ENCODE data around the gene ATP2A1.

ATP2A1 gene

DNA sequence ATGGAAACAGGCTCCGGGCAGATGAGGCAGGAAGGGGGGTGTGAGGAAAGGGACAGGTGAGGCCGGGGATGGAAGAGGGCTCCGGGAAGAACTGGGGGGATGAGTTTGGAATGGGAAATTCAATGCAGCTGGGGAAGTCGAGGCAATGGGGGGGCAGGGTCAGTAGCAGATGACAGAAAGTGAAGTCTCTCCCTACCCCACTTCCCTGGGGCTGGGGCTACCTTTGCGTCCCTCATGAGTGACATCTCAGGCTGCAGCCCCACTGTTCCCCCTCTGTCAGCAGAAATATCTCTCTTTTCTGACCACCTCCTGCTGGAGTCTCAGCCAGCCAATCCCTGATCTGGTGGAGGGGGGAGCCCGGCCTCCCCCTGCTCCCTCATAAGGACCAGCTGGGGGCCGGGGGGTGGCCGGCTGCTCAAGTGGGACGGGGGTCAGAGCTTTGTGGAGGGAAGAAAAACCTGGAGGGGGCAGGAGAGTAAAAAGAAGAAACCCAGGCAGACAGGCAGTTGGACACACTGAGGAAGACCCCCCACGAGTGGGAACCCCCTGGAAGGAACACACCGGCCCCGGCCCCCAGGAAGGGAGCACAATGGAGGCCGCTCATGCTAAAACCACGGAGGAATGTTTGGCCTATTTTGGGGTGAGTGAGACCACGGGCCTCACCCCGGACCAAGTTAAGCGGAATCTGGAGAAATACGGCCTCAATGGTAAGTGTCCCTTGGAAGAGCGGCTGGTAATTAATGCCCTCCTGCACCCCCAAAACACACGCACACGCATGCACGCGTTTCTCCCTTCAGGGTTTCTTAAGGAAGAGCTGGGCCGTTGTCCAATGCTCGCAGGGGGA is at the start of gene ATP2A1:
ATP2A1 (plus strand) TSS at position 406 of the 844 bp plus-strand sequence; CDS start at position 590, 184 bp downstream.
- DNase-seq, result no peak

DNA sequence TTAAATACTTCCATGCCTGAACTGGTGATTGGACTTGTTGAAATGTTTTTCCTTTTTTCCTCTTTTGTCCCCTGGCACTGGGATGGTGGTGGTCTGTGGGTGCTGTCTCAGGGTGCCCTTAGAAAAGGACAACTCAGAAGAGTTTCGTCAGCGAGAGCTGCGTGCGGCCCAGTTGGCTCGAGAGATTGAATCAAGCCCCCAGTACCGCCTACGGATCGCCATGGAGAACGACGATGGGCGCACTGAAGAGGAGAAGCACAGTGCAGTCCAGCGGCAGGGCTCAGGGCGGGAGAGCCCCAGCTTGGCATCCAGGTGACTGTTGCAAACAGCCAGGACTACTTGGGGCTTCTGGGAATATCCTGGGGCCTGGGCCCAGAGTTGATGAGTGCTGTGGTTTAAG is 48.5 kb upstream of the ATP2A1 start:
- DNase-seq, result no peak

DNA sequence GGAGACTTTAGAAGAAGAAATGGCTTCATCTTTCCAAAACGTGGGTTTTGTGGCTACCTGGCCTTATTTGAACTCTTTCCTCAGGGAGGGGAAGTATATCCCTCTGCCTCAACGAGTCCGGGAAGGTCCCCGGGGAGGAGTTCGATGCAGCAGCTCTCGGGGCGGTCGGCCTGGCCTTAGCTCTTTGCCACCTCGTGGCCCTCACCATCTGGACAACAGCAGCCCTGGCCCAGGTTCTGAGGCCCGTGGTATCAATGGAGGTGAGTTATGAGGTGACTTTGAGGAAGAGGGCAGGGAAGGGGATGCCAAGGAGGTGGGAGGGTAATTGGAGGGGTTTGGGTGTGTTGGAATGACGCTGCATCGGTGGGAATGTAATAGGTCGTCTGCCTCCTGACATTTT is 47.8 kb upstream of the ATP2A1 start:
- DNase-seq, result no peak

DNA sequence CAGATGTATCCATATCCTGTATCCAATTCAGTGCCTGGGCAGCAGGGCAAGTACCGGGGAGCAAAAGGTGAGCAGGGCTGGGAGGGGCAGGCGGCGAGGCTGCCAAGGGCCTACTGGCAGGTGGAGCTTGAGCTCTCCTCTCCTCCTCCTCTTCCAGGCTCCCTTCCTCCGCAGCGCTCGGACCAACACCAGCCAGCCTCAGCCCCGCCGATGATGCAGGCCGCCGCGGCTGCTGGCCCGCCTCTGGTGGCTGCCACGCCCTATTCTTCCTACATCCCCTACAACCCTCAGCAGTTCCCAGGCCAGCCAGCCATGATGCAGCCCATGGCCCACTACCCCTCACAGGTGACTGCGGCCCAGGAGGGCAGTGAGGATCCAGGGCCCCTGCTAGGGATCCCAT is 43.9 kb upstream of the ATP2A1 start:
- DNase-seq, result no peak

DNA sequence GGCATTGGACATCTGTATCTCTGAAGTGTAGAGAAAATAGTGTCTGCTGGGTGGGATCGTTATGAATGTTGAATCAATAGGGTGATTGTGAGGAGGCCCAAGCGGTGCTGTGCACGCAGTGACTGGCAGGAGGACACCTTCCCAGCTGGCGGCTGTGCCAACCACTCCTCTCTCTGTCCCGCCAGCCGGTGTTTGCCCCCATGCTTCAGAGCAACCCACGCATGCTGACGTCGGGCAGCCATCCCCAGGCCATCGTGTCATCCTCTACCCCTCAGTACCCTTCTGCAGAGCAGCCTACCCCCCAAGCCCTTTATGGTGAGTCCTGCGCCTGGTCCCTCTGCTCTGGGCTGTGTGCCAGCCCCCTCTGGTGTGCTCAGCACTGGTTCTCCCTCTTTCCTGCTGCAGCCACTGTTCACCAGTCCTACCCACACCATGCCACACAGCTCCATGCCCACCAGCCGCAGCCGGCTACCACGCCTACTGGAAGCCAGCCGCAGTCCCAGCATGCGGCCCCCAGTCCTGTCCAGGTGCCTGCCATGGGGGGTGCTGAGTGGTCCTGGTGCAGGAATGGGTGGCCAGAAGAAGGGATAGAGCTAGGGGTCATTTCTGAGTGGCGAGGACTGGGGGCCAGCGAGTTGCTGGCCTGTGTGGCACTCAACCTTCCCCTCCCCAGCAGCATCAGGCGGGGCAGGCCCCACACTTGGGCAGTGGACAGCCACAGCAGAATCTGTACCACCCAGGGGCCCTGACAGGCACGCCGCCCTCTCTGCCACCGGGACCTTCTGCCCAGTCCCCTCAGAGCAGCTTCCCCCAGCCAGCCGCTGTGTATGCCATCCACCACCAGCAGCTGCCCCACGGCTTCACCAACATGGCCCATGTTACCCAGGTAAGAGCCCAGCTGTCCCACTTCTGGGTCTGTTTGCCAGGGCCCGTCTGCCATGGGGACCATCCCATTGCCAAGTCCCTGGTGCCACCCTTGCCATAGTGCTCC is 43.1 kb upstream of the ATP2A1 start:
- no peak for DNase-seq

DNA sequence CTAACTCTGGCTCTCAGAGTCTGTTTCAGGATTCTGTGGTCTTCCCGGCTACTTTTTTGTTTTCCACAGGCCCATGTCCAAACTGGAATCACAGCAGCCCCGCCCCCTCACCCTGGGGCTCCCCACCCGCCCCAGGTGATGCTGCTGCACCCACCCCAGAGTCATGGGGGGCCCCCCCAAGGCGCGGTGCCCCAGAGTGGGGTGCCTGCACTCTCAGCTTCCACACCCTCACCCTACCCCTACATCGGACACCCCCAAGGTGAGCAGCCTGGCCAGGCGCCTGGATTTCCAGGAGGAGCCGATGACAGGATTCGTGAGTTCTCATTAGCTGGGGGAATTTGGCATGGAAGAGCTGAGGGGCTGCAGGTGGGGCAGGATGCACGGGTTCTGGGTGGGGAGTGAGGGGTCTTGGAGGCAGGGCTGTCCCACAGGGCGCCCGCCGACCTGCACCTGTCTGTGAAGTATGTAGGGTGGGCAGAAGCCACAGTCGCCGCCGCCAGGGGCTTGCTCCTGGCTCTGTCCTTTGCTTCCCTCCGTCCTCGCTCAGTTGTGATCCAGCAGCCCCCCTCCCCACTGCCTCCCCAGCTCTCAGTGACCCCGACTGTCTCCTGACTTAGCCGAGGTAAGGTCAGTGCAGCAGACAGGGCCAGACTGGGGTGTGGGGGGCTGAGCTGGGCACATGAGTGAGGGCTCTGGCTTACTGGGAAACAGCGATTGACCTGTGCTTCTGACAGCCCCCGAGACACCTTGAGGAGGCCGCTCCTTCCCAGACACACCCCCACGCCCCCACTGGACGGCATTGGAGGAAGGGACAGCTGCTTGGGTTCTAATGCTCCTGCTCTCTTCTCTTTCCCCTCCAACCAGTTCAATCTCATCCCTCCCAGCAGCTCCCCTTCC is 42.2 kb upstream of the ATP2A1 start:
- DNase-seq, result no peak

DNA sequence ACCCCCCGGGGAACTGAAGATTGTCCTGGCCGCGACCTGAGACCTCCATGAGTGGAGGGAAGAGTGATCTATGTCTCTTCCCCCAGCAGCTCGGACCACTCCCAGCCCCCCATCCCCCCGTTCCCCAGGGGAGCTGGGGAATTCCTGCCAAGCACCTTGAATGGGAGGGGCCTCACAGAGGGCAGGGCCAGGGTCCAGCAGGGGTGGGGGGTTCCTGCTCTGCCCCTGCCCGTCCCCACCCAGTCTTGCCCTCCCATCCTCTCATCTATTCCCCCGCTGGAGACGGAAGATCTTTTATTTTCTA is 41.6 kb upstream of the ATP2A1 start:
- no peak for DNase-seq

DNA sequence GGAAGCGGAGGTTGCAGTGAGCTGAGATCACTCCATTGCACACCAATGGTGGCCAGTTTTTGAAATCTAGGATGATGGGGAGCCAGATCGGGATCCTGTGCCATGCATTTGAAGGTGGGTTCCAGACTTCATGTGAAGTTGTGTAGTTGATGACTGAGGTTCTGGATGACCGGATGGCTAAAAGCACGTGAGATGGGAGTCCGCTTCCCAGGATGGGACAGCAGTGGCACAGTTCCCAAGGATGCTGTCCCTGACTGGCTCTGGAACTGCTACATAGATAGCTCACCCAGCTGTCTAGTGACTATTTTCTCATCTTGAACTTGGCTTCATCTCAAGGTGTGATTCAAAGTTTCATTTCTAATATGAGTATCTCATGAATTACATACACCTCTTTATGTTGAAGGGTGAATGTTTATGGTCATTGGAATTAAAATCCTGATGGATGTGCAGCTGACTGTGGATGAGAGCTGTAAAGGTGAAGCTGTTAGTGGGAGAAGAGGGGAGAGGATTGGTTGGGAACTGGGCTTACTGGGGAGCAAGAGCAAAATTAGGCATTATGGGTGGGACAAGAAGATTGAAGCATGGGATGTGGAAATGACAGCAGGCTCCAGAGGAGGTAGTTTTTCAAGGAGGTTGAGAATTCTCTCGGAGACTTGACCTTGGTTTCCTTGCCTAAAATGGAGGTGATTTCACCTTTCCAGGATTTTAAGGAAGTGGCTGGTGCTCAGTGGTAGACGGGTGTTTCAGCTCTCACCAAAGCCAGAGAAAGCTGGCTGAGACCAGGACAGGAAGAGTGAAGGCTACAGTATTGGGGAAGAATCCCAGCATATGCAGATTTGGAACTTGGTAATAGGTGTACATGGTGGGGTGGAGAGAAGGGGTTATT is 40.4 kb upstream of the ATP2A1 start:
- DNase-seq, result no peak

DNA sequence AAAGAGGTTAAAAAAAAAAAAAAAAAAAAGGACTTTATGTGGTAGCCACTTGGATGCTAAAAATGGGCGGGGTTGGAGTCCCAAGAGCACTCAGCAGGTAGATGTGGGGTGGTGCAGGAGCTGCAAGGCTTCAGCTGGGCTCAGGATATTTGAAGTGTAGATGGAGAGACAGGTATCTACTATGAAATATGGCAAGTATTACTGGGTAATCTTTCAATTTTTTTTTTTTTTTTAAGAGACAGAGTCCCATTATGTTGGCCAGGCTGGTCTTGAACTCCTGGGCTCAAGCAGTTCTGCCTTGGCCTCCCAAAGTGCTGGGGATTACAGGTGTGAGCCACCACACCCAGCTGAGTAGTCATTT is 39.8 kb upstream of the ATP2A1 start:
- no peak for DNase-seq

DNA sequence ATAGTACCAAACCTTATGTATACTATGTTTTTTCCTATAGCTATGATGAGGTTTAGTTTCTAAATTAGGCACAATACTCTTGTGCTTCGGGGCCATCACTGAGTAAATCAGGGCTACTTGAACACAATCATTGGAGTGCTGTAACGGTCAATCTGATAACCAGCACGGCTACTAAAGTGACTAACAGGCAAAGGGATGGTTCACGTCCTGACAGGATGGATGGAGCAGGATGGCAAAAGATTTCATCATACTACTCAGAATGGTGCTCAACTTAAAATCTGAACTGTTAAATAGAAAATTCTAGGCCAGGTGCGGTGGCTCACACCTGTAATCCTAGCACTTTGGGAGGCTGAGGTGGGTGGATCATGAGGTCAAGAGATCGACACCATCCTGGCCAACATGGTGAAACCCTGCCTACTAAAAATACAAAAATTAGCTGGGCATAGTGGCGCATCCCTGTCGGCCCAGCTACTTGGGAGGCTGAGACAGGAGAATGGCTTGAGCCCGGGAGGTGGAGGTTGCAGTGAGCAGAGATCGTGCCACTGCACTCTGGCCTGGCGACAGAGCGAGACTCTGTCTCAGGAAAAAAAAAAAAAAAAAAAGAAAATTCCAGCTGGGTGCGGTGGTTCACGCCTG is 39.2 kb upstream of the ATP2A1 start:
- DNase-seq, result no peak

DNA sequence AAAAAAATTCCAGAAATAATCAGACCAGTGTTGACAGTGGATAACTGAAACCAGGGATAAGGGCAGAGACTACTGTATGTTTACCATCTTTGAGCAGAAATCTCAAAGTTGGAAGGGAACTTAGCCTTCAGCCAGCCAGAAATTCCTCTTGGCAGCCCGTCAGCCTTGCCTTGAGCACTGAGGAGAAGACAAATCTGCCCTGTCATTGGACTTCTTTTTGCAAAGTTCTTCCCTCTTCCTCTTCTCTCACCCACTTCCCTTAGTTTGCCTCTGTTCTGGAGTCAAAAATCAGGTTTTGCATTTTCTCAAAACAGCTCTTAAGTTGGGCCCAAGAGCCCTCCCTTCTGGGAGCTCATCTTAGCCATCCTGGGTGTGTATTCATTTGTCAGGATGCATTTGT is 38.4 kb upstream of the ATP2A1 start:
- DNase-seq, result no peak

DNA sequence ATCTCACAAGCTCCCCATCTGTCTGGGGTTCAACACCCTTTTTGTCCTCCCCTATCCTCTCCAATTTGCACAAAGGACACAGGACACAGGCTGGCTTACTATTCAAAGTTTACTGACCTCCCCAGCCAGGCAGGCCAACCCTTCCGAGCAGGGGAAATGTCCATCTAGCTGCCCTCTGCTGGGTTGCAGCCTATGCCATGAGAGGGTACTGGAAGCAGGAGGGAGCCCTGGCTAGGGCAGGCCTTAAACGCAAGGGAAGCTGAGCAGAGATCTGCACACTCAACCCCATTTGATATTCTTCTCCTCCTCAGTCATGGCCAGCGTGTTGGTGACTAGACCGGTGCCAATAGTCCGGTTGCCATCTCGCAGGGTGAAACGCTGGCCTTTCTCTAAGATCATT is 35.6 kb upstream of the ATP2A1 start:
- no peak for DNase-seq

DNA sequence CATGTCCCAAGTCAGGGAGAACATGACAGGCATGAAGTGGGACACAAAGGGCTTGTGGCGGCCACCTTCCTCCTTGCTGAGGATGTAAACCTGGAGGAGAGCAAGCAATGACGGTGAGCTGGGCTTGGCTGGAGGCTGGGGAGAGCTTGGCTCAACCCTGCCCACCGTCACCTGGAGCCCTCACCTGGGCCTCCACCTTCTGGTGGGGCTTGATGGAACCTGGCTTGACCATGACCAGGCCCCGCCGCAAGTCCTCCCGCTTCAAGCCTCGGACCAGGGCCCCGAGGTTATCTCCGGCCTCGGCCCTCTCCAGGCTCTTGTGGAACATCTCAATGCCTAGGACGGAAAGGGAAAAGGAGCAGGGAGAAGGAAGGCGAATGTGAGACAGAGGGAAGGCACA is 34.5 kb upstream of the ATP2A1 start:
- no peak for DNase-seq

DNA sequence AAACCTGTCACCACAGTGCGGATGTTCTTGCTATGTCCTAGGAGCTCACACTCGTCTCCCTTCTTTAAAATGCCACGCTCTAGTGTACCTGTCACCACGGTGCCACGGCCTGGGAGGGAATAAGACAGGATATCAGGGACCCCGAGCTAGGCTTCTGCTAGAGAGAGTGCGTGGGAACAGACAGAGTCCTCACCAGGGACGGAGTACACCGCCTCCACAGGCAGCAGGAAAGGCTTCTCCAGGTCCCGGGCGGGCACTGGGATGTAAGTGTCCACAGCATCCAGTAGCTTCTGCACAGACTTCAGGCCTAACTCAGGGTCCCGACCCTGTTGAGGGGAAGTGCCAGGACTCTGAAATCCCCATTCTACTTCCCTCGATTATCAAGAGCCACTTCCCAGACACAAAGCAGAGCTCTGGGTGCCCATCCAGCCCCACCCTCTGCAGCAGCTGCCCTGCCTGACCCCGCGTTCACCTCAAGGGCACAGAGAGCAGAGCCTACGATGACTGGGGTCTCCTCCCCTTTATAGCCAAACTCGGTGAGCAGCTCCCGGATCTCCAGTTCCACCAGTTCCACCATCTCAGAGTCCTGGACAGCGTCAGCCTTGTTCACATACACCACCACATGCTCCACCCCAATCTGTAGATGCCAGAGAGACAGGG is 33.9 kb upstream of the ATP2A1 start:
- no peak for DNase-seq

DNA sequence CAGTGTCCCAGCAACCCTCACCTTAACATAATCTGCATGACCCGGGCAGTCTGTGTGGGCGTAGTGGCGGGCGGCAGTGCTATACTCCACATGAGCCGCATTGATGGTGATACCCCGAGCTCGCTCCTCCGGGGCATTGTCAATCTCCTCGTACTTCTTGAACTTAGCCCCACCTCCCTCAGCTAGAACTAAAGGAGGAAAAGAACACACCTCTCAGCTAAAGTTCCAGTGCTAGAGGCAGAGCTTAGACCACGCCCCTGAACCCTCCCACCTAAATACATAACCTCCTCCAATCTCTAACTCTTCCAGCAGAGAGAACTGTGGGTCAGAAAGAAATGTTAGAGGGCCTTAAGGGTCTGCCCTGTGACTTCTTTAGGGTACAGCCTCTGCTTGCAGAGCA is 33.0 kb upstream of the ATP2A1 start:
- DNase-seq, result no peak

DNA sequence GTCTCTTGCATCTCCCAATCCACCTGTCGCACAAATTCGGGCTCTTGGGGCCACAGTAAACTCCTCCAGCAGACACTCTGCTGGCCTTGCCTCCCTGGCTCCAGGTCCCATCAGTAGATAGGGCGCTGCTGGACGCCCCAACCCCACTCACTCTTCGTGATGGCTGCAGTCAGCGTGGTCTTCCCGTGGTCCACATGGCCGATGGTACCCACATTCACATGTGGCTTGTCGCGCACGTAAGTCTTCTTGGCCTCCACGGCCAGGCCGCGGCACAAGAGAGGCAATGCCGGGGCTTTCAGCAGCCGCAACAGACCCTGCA is 32.6 kb upstream of the ATP2A1 start:
- DNase-seq, result no peak

DNA sequence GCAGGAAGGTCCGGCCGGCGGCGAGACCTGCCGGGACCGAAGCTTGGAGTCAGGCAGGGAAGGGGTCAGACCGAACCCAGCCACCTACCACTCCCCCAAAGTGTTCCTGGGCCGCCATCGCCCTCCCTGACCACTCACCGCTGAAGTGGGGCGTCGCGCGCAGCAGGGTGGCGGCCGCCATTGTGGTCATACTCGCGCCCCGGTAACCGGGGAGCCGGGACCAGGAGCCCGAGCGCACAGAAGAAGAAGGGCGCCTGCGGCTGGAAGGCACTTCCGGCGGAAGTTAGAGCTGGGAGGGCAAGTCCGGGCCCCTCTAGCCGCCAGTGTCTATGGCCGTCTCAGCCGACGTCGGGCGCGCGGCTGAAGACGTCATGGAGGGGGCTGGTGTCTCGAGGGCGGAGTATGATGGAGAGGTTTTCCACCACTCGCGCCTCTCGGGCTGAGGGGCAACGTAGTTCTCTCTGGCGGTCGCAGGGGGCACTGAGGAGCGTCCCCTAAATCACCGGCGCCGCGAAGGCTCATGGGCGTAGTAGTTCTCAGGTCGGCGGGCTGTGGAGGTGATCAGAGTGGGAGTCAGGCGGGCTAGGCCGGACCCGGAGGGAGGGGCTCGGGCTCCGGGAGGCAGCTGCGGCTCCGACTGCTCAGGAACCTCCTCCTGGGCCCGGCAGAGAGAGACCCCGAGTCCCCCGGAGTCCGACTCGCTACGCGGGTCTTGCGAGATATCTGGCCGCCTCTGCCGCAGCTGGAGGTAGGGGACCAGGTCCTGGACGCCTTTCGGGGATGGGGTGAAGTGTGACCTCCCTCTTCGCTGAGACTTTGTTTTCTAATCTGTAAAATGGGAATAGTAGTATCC is 32.0 kb upstream of the ATP2A1 start, which contains the start of gene TUFM:
TUFM (minus strand) TSS at position 269 of the 853 bp plus-strand sequence; CDS start at position 190, 79 bp downstream.
- peak; percentile 99 for DNase-seq

DNA sequence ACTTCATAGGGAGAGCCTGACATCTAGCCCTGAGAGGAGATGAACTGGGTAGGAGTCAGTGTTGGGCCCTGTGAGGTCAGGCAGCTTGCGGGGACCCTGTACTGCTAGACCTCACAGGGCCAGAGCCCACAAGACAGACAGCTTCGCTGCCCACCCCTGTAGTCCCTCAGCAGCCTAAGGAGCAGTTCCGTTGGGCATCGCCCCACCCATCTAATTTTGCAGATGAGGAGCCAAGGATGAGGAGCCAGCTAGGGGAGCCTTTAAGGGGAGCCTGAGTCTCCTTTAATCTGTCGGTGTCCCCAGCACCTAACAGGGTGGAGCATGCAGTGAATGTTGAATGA is 31.4 kb upstream of the ATP2A1 start:
- DNase-seq, result no peak

DNA sequence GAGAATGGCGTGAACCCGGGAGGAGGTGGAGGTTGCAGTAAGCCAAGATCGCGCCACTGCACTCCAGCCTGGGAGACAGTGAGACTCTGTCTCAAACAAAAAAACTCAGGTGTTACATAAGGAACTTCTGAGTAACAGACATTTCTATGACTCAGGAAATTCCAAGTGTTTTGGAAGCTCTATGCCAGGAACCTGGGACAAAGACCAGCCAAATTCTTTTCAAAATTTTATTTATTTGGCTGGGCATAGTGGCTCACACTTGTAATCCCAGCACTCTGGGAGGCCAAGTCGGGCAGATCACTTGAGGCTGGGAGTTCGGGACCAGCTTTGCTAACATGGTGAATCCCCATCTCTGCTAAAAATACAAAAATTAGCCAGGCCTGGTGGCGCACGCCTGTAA is 19.9 kb upstream of the ATP2A1 start:
- no peak for DNase-seq

DNA sequence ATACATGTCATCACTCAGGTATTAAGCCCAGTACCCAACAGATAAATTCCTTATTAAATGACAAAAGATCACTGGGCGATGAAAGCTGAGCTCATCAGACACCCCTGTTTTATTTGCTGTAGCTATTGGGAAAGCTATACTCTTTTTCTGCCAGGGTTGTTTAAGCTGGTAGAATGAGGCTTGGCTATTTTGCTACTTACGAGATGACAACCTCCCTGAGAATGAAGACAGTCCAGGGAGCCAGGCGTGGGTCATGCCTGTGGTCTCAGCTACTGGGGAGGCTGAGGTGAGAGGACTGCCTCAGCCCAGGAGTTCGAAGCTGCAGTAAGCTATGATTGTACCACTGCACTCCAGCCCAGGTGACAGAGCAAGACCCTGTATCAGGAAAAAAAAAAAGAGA is 19.0 kb upstream of the ATP2A1 start:
- no peak for DNase-seq

Measured in DMS79 (cell line).